ENCODE results near the gene CHD2. TPM values are rescaled to one million over a fixed set of nuclear protein-coding genes. Genes with fewer than 3 reads are reported as not detected.

Gene CHD2
- total RNA-seq, 1 experiment from 2014 or later: 82.6 TPM

GRCh38 chr15:93048426-93048721 is 148.2 kb downstream of the CHD2 start:
- Histone ChIP-seq H3K4me1 (no peaks in the 10 kb centered on the region), H3K4me3 (no peak overlapping the region), H3K27me3 (no peaks in the 10 kb centered on the region), H3K9me3 (replicated peaks) (peaks cover 8% of the 10 kb centered on the region; the same call in 1 of the 2 replicates), H3K27ac (no peak overlapping the region), H3K36me3 (peaks cover 91% of the 10 kb centered on the region)
- no peak for DNase-seq

GRCh38 chr15:93048759-93049161 is 148.6 kb downstream of the CHD2 start:
- Histone ChIP-seq H3K27me3 (no peaks in the 10 kb centered on the region), H3K4me3 (no peak overlapping the region), H3K36me3 (peaks cover 93% of the 10 kb centered on the region), H3K27ac (no peak overlapping the region), H3K4me1 (no peaks in the 10 kb centered on the region), H3K9me3 (replicated peaks) (peaks cover 8% of the 10 kb centered on the region; the same call in 1 of the 2 replicates)
- peak in 1 of 2 experiments; percentile 37 for DNase-seq

- no peaks in the 10 kb centered on the region for H3K27me3 ChIP-seq
- DNase-seq: no peak
- H3K27ac ChIP-seq: no peak overlapping the region
- peaks cover 8% of the 10 kb centered on the region; the same call in 1 of the 2 replicates for H3K9me3 ChIP-seq (replicated peaks)
- H3K4me1 ChIP-seq: no peaks in the 10 kb centered on the region
- H3K36me3 ChIP-seq: peaks cover 92% of the 10 kb centered on the region
- no peak overlapping the region for H3K4me3 ChIP-seq
Measured at GRCh38 chr15:93049233-93049632, 149.1 kb downstream of the CHD2 start.

- peaks cover 93% of the 10 kb centered on the region for H3K36me3 ChIP-seq
- no peaks in the 10 kb centered on the region for H3K4me1 ChIP-seq
- H3K9me3 ChIP-seq (replicated peaks): peaks cover 8% of the 10 kb centered on the region; the same call in 1 of the 2 replicates
- H3K27ac ChIP-seq: no peak overlapping the region
- DNase-seq: no peak
- no peak overlapping the region for H3K4me3 ChIP-seq
- H3K27me3 ChIP-seq: no peaks in the 10 kb centered on the region
Measured at GRCh38 chr15:93049914-93050578, 149.9 kb downstream of the CHD2 start.

GRCh38 chr15:93050648-93051047 is 150.5 kb downstream of the CHD2 start:
- peaks cover 92% of the 10 kb centered on the region for H3K36me3 ChIP-seq
- H3K27ac ChIP-seq: no peak overlapping the region
- H3K4me1 ChIP-seq: no peaks in the 10 kb centered on the region
- H3K4me3 ChIP-seq: no peak overlapping the region
- H3K27me3 ChIP-seq: no peaks in the 10 kb centered on the region
- no peak for DNase-seq
- H3K9me3 ChIP-seq (replicated peaks): peaks cover 8% of the 10 kb centered on the region; the same call in 1 of the 2 replicates

- peaks cover 1% of the 10 kb centered on the region; the same call in 1 of the 2 replicates for H3K9me3 ChIP-seq (replicated peaks)
- no peak for DNase-seq
- H3K4me3 ChIP-seq: no peak overlapping the region
- H3K27me3 ChIP-seq: no peaks in the 10 kb centered on the region
- H3K27ac ChIP-seq: no peak overlapping the region
- peaks cover 91% of the 10 kb centered on the region for H3K36me3 ChIP-seq
- no peaks in the 10 kb centered on the region for H3K4me1 ChIP-seq
Measured at GRCh38 chr15:93051236-93052089, 151.3 kb downstream of the CHD2 start.

GRCh38 chr15:93052090-93052879 is 152.2 kb downstream of the CHD2 start:
- no peaks in the 10 kb centered on the region for H3K27me3 ChIP-seq
- H3K4me3 ChIP-seq: no peak overlapping the region
- peaks cover 90% of the 10 kb centered on the region for H3K36me3 ChIP-seq
- no peak overlapping the region for H3K27ac ChIP-seq
- DNase-seq: no peak
- no peaks in the 10 kb centered on the region for H3K9me3 ChIP-seq (replicated peaks)
- H3K4me1 ChIP-seq: no peaks in the 10 kb centered on the region

- Histone ChIP-seq H3K36me3 (peaks cover 86% of the 10 kb centered on the region), H3K4me3 (no peak overlapping the region), H3K9me3 (replicated peaks) (no peaks in the 10 kb centered on the region), H3K27me3 (no peaks in the 10 kb centered on the region), H3K4me1 (no peaks in the 10 kb centered on the region), H3K27ac (no peak overlapping the region)
- DNase-seq: no peak
Measured at GRCh38 chr15:93055211-93055610, 155.1 kb downstream of the CHD2 start.

- Histone ChIP-seq H3K9me3 (replicated peaks) (no peaks in the 10 kb centered on the region), H3K27me3 (no peaks in the 10 kb centered on the region), H3K27ac (no peak overlapping the region), H3K4me1 (peaks cover 9% of the 10 kb centered on the region), H3K36me3 (peaks cover 80% of the 10 kb centered on the region), H3K4me3 (no peak overlapping the region)
- no peak for DNase-seq
Measured at GRCh38 chr15:93056836-93057235, 156.7 kb downstream of the CHD2 start.

- Histone ChIP-seq H3K4me1 (peaks cover 9% of the 10 kb centered on the region), H3K27ac (no peak overlapping the region), H3K9me3 (replicated peaks) (no peaks in the 10 kb centered on the region), H3K36me3 (peaks cover 72% of the 10 kb centered on the region), H3K4me3 (no peak overlapping the region), H3K27me3 (no peaks in the 10 kb centered on the region)
- DNase-seq: no peak
Measured at GRCh38 chr15:93057618-93058017, 157.5 kb downstream of the CHD2 start.

GRCh38 chr15:93058128-93058527 is 158.0 kb downstream of the CHD2 start:
- H3K27ac ChIP-seq: no peak overlapping the region
- H3K36me3 ChIP-seq: peaks cover 68% of the 10 kb centered on the region
- H3K4me3 ChIP-seq: no peak overlapping the region
- no peaks in the 10 kb centered on the region for H3K9me3 ChIP-seq (replicated peaks)
- DNase-seq: no peak
- peaks cover 9% of the 10 kb centered on the region for H3K4me1 ChIP-seq
- no peaks in the 10 kb centered on the region for H3K27me3 ChIP-seq

- H3K27me3 ChIP-seq: no peaks in the 10 kb centered on the region
- H3K4me3 ChIP-seq: no peak overlapping the region
- peaks cover 72% of the 10 kb centered on the region for H3K36me3 ChIP-seq
- no peak for DNase-seq
- H3K4me1 ChIP-seq: peaks cover 9% of the 10 kb centered on the region
- H3K27ac ChIP-seq: no peak overlapping the region
- H3K9me3 ChIP-seq (replicated peaks): no peaks in the 10 kb centered on the region
Measured at GRCh38 chr15:93058904-93059427, 158.8 kb downstream of the CHD2 start.

GRCh38 chr15:93059442-93059841 is 159.3 kb downstream of the CHD2 start:
- Histone ChIP-seq H3K27me3 (no peaks in the 10 kb centered on the region), H3K4me1 (peaks cover 9% of the 10 kb centered on the region), H3K4me3 (no peak overlapping the region), H3K36me3 (peaks cover 73% of the 10 kb centered on the region), H3K27ac (no peak overlapping the region), H3K9me3 (replicated peaks) (no peaks in the 10 kb centered on the region)
- DNase-seq: no peak

- H3K27me3 ChIP-seq: no peaks in the 10 kb centered on the region
- peaks cover 73% of the 10 kb centered on the region for H3K36me3 ChIP-seq
- peaks cover 9% of the 10 kb centered on the region for H3K4me1 ChIP-seq
- no peak for DNase-seq
- no peak overlapping the region for H3K4me3 ChIP-seq
- no peak overlapping the region for H3K27ac ChIP-seq
- no peaks in the 10 kb centered on the region for H3K9me3 ChIP-seq (replicated peaks)
Measured at GRCh38 chr15:93060336-93061248, 160.5 kb downstream of the CHD2 start.

Data from SJCRH30 (cell line).